Loucy (cell line): Measurements from ENCODE around the gene WBP11.

Experiments
- H2AFZ ChIP-seq: fragments of 200-600 bp; sonication (generic); 2 replicates; pipeline ENCODE4 v1.6.0; 2016; ENCODE audit warnings: antibody characterized with exemption, mild to moderate bottlenecking, low read length, moderate library complexity
- H3F3A ChIP-seq: fragments of 200-600 bp; 2 replicates; pipeline ENCODE4 v1.6.0; 2016; ENCODE audit warnings: antibody characterized with exemption, low read depth, mild to moderate bottlenecking
- H3K27me3 ChIP-seq: fragments of 200-600 bp; sonication (generic); 2 replicates; pipeline ENCODE4 v1.6.1; 2014; ENCODE audit warnings: low read length, mild to moderate bottlenecking; ENCODE audit not compliant: insufficient read depth, poor library complexity, severe bottlenecking
- H3K36me3 ChIP-seq: fragments of 200-600 bp; sonication (generic); 2 replicates; pipeline ENCODE4 v1.6.1; 2016; ENCODE audit warnings: low read length; ENCODE audit not compliant: insufficient read depth
- H3K4me1 ChIP-seq: fragments of 200-600 bp; sonication (generic); 2 replicates; pipeline ENCODE4 v1.5.1; 2014; ENCODE audit warnings: low read length, mild to moderate bottlenecking; ENCODE audit not compliant: insufficient read depth, poor library complexity, severe bottlenecking
- H3K4me2 ChIP-seq: fragments of 200-600 bp; sonication (generic); 2 replicates; pipeline ENCODE4 v1.6.0; 2014; ENCODE audit warnings: antibody characterized with exemption, low read length, low read depth, mild to moderate bottlenecking; ENCODE audit not compliant: poor library complexity, severe bottlenecking
- H3K4me3 ChIP-seq: fragments of 200-600 bp; sonication (generic); 2 replicates; pipeline ENCODE4 v1.5.1; 2014; ENCODE audit warnings: low read length, mild to moderate bottlenecking, mixed read lengths; ENCODE audit not compliant: poor library complexity, severe bottlenecking
- H3K79me2 ChIP-seq: fragments of 200-600 bp; sonication (generic); 2 replicates; pipeline ENCODE4 v1.6.1; 2014; ENCODE audit warnings: low read length; ENCODE audit not compliant: insufficient read depth
- H3K9ac ChIP-seq: fragments of 200-600 bp; sonication (generic); 2 replicates; pipeline ENCODE4 v1.6.0; 2014; ENCODE audit warnings: mild to moderate bottlenecking, low read depth, low read length, moderate library complexity; ENCODE audit not compliant: poor library complexity, severe bottlenecking
- H3K9me2 ChIP-seq: fragments of 200-600 bp; sonication (generic); replicated peaks from 2 replicates; pipeline ENCODE4 v1.6.1; 2016; ENCODE audit warnings: low read depth, low read length, mixed read lengths
- H3K9me3 ChIP-seq: fragments of 200-600 bp; sonication (generic); 2 replicates; pipeline ENCODE4 v1.6.1; 2014; ENCODE audit warnings: mild to moderate bottlenecking, antibody characterized with exemption, low read length, low read depth; ENCODE audit not compliant: insufficient read depth
- H4K20me1 ChIP-seq: fragments of 200-600 bp; sonication (generic); 2 replicates; pipeline ENCODE4 v1.6.0; 2014; ENCODE audit warnings: antibody characterized with exemption, low read length, mild to moderate bottlenecking; ENCODE audit not compliant: insufficient read depth, poor library complexity, severe bottlenecking
- EZH2phosphoT487 ChIP-seq: fragments of 200-600 bp; IDR thresholded peaks from 2 replicates; pipeline ENCODE4 v1.6.1; 2018; ENCODE audit warnings: antibody characterized with exemption, mild to moderate bottlenecking, moderate library complexity, borderline replicate concordance
- TF ChIP-seq, protein P1 (sequence below): fragments of 200-600 bp; sonication (generic); conservative IDR thresholded peaks from 2 replicates; pipeline ENCODE4 v1.5.1; 2014; ENCODE audit warnings: mild to moderate bottlenecking, antibody characterized with exemption, low read length

The WBP11 gene

DNA sequence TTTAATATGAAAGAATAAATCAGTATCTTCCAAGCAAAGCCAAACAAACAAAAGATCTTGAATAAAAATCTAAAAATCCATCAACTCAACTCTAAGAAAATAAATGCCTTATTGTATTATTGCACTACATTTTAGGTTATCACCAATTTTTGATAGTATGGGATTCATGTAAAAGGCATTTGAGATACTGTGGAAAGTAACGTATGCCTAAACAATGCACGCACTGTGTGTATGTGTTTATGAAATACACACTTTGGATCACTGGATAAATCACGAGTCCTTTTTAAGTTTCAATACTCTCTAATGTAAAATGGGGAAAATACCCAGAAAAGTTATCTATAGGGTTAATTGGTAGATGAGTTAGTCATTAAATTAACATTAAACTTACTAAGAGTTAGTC, 17.7 kb downstream of the WBP11 start:
- H3K9me2 ChIP-seq = no peaks in the 10 kb centered on the region
- no peaks in the 10 kb centered on the region for H3K79me2 ChIP-seq
- no peaks in the 10 kb centered on the region for H4K20me1 ChIP-seq
- H3K9me3 ChIP-seq = no peaks in the 10 kb centered on the region
- H3K4me2 ChIP-seq = no peak overlapping the region
- no peaks in the 10 kb centered on the region for H3F3A ChIP-seq
- H3K9ac ChIP-seq = no peak overlapping the region
- H3K4me3 ChIP-seq = no peak overlapping the region
- no peak overlapping the region for H2AFZ ChIP-seq
- H3K4me1 ChIP-seq = peaks cover 5% of the 10 kb centered on the region
- H3K36me3 ChIP-seq = peaks cover 58% of the 10 kb centered on the region
- no peaks in the 10 kb centered on the region for H3K27me3 ChIP-seq
- TF ChIP-seq, protein P1, sequence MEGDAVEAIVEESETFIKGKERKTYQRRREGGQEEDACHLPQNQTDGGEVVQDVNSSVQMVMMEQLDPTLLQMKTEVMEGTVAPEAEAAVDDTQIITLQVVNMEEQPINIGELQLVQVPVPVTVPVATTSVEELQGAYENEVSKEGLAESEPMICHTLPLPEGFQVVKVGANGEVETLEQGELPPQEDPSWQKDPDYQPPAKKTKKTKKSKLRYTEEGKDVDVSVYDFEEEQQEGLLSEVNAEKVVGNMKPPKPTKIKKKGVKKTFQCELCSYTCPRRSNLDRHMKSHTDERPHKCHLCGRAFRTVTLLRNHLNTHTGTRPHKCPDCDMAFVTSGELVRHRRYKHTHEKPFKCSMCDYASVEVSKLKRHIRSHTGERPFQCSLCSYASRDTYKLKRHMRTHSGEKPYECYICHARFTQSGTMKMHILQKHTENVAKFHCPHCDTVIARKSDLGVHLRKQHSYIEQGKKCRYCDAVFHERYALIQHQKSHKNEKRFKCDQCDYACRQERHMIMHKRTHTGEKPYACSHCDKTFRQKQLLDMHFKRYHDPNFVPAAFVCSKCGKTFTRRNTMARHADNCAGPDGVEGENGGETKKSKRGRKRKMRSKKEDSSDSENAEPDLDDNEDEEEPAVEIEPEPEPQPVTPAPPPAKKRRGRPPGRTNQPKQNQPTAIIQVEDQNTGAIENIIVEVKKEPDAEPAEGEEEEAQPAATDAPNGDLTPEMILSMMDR = no peak
- no peak for TF ChIP-seq EZH2phosphoT487

DNA sequence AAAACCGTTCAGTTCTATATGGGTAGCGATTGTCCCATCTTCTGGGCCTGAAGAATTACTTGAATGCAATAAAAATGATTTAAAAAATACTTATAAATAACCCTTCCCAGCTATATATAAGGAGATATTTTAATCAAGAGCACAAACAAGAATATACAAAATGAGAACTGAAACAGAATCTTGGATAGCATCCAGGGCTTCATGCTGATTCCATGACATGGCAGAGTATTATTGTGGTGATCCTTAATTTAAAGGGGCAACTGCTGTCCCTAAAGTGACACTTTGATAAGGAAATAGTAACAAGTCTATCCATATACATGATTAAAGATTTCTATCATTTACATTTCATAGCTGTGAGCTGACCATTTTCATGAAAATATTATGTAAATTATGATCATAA, 18.8 kb downstream of the WBP11 start:
- no peak for TF ChIP-seq EZH2phosphoT487
- TF ChIP-seq, protein P1 = no peak
- Histone ChIP-seq H3F3A (no peaks in the 10 kb centered on the region), H4K20me1 (no peaks in the 10 kb centered on the region), H3K9me3 (no peaks in the 10 kb centered on the region), H3K27me3 (no peaks in the 10 kb centered on the region), H3K9ac (no peak overlapping the region), H3K4me2 (no peak overlapping the region), H3K36me3 (peaks cover 47% of the 10 kb centered on the region), H3K4me1 (peaks cover 11% of the 10 kb centered on the region), H2AFZ (no peak overlapping the region), H3K79me2 (no peaks in the 10 kb centered on the region), H3K9me2 (no peaks in the 10 kb centered on the region), H3K4me3 (no peak overlapping the region)

DNA sequence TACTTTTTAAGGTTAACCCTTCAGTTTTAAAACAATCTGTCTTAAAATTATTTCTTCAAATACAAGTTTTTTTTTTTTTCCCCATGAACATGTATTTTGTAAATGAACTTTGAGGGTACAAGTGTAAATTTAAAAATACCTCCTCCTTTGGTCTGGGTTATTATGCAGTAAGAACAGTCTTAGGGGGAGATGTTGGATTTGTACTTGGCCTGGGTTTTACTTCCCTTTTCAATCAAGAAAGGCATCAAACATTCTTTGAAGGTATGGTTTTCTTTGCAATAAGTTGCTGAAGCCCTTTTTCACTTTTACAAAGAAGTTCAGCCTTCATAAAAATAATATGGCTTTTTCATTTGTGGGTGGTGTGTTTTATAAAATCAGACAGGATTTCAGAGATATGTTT, 20.5 kb downstream of the WBP11 start:
- H3F3A ChIP-seq = no peaks in the 10 kb centered on the region
- no peak overlapping the region for H3K4me3 ChIP-seq
- no peak for TF ChIP-seq EZH2phosphoT487
- TF ChIP-seq, protein P1 = no peak
- no peaks in the 10 kb centered on the region for H3K9me3 ChIP-seq
- H3K4me1 ChIP-seq = peaks cover 11% of the 10 kb centered on the region
- H3K36me3 ChIP-seq = peaks cover 30% of the 10 kb centered on the region
- H3K4me2 ChIP-seq = no peak overlapping the region
- no peaks in the 10 kb centered on the region for H3K9me2 ChIP-seq
- H4K20me1 ChIP-seq = no peaks in the 10 kb centered on the region
- H3K27me3 ChIP-seq = no peaks in the 10 kb centered on the region
- no peak overlapping the region for H2AFZ ChIP-seq
- no peaks in the 10 kb centered on the region for H3K79me2 ChIP-seq
- H3K9ac ChIP-seq = no peak overlapping the region
